ENCODE measurements around the gene OR2H2. TPM values are rescaled to one million over a fixed set of nuclear protein-coding genes. Genes with fewer than 3 reads are reported as not detected.

Gene OR2H2
- total RNA-seq, 4 donors from 2014 or later = not detected

- H3K36me3 ChIP-seq = no peaks in the 10 kb centered on the region
- no peak overlapping the region for H3K27ac ChIP-seq
- H3K9me3 ChIP-seq = no peaks in the 10 kb centered on the region
- H3K4me1 ChIP-seq = no peaks in the 10 kb centered on the region
- TF ChIP-seq CTCF (IDR thresholded peaks at IDR 0.05) (no peak), POLR2A (IDR thresholded peaks at IDR 0.05) (no peak)
- no peak overlapping the region for H3K4me3 ChIP-seq
- DNase-seq = no peak
- intact Hi-C loops (cut with DNase I; ENCODE audit: low total_unique reads) = no loop called here
- H3K27me3 ChIP-seq = peaks cover 0 to 4% of the 10 kb centered on the region in 2 donors
These were observed 16.9 kb upstream of the OR2H2 start for GRCh38 chr6:29567991-29568390.

GRCh38 chr6:29576056-29576455, 8.9 kb upstream of the OR2H2 start:
- H3K9me3 ChIP-seq = no peaks in the 10 kb centered on the region
- H3K27ac ChIP-seq = no peak overlapping the region
- no peaks in the 10 kb centered on the region for H3K27me3 ChIP-seq
- H3K36me3 ChIP-seq = no peaks in the 10 kb centered on the region
- no peak for DNase-seq
- H3K4me1 ChIP-seq = no peaks in the 10 kb centered on the region
- TF ChIP-seq POLR2A (IDR thresholded peaks at IDR 0.05) (no peak), CTCF (IDR thresholded peaks at IDR 0.05) (no peak)
- intact Hi-C loops (cut with DNase I; ENCODE audit: low total_unique reads) = no loop called here
- H3K4me3 ChIP-seq = no peak overlapping the region

- no peak overlapping the region for H3K4me3 ChIP-seq
- intact Hi-C loops (cut with DNase I; ENCODE audit: low total_unique reads) = no loop called here
- TF ChIP-seq POLR2A (IDR thresholded peaks at IDR 0.05) (no peak), CTCF (IDR thresholded peaks at IDR 0.05) (no peak)
- DNase-seq = no peak
- H3K27ac ChIP-seq = no peak overlapping the region
- no peaks in the 10 kb centered on the region for H3K36me3 ChIP-seq
- no peaks in the 10 kb centered on the region for H3K27me3 ChIP-seq
- no peaks in the 10 kb centered on the region for H3K4me1 ChIP-seq
- no peaks in the 10 kb centered on the region for H3K9me3 ChIP-seq
These were observed 7.4 kb upstream of the OR2H2 start for GRCh38 chr6:29577544-29577943.

GRCh38 chr6:29589423-29590048, 4.6 kb downstream of the OR2H2 start:
- Histone ChIP-seq H3K27ac (no peak overlapping the region), H3K36me3 (no peaks in the 10 kb centered on the region), H3K27me3 (no peaks in the 10 kb centered on the region), H3K4me3 (no peak overlapping the region), H3K4me1 (no peaks in the 10 kb centered on the region), H3K9me3 (no peaks in the 10 kb centered on the region)
- intact Hi-C loops (cut with DNase I; ENCODE audit: low total_unique reads) = no loop called here
- peak in 1 of 2 donors; percentile 27 for DNase-seq
- no peak for TF ChIP-seq POLR2A (IDR thresholded peaks at IDR 0.05)
- TF ChIP-seq CTCF (IDR thresholded peaks at IDR 0.05) = peak; percentile 57 to 86 (median 80)

- DNase-seq = no peak
- Histone ChIP-seq H3K27ac (no peak overlapping the region), H3K27me3 (no peaks in the 10 kb centered on the region), H3K36me3 (no peaks in the 10 kb centered on the region), H3K9me3 (no peaks in the 10 kb centered on the region), H3K4me1 (no peaks in the 10 kb centered on the region), H3K4me3 (no peak overlapping the region)
- intact Hi-C loops (cut with DNase I; ENCODE audit: low total_unique reads) = no loop called here
- TF ChIP-seq CTCF (IDR thresholded peaks at IDR 0.05) (no peak), POLR2A (IDR thresholded peaks at IDR 0.05) (no peak)
These were observed 5.4 kb downstream of the OR2H2 start for GRCh38 chr6:29590218-29590808.

Data from uterus (tissue), 4 donors.